ENCODE results near the gene RPS4Y1.

RPS4Y1 gene

GRCh38 chrY:2885880-2886279 is 44.5 kb downstream of the RPS4Y1 start:
- DNase-seq = no peak

- no peak for DNase-seq
Measured at GRCh38 chrY:2887386-2887785, 46.0 kb downstream of the RPS4Y1 start.

DNA sequence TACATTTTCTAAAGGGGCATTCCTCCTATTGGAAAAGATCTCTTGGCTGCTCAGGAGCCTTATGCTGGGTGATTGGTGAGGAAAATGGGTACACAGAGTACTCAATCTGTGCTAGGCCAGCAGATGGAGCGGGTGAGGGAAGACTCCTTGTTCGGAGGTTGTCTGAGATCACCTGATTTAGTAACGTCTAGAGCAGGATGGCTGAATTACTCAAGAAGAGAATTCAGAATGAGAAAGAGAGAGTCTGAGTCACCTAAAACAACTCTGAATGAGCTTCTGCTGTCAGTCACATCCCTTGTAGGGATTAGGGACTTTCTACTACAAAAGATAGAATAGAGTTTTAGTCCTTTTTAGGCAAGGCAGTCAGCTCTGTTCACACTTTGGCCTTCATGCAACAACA is 46.6 kb downstream of the RPS4Y1 start:
- no peak for DNase-seq

DNA sequence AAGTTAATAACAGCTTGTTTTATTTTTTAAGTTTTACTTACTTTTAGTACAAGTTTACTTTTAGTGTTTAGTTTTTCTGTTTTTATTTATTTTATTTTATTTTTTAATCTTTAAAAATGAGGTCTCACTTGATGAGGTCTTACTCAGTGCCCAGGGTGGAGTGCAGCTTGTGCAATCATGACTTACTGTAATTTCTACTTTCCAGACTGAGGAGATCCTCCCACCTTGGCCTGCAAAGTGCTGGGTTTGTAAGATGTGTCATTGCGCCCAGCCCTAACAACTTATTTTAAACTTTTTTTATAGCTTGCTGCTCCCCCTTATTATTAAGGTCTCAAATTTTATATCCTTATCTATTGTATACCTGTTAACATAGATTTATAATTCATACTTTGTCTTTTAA is 52.1 kb downstream of the RPS4Y1 start:
- no peak for DNase-seq

DNA sequence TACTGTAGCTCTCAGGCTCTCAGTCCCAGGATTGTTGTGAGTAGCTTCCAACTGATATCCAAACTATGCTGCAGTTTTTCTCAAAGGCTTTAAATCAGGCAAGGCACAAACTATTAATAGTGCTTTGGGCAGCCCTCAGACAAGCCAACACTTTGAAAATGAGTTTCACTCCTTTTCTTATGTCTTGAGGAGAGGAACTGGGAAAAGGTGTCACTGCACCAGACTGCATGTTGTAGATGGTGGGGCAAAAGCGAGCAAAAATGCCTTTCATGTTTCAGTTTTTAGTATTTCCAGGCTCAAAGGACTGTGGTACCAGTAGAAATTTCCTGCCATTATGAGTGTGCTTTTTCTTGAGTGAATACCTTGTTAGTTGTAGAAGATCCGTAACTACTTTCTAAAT is 54.6 kb downstream of the RPS4Y1 start:
- no peak for DNase-seq

DNA sequence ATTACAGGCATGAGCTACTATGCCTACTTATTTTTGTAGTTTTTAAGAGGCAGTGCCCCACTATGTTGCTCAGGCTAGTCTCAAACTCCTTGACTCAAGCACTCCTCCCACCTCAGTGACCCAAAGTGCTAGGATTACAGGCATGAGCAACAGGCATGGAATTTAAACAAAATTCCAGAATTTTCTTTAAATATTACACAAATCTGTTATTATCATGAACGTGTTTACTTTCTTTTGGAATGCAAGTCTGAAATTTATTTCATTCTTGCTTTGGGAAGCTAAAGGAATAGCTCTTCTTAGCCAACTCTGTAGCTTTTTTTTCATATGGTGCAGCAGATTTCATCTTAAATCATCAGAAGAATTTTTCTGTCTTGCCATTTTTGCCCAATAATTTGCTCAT is 66.0 kb downstream of the RPS4Y1 start:
- DNase-seq = no peak

- no peak for DNase-seq
Measured at GRCh38 chrY:2913066-2913815, 71.8 kb downstream of the RPS4Y1 start.
